Adrenal gland (tissue), 12 donors: ENCODE results near the gene SMPD1. TPM values are rescaled to one million over a fixed set of nuclear protein-coding genes. Genes with fewer than 3 reads are reported as not detected.

Source experiments
- DNase-seq, 7 donors: peaks; one replicate each; pipeline ENCODE4 v3.0.0-alpha.2; 2019 to 2020
- H3K27ac ChIP-seq, 5 donors: fragments of 200-600 bp; sonication (generic) in 4 of 5; 1 replicate in 3 of 5; 2 replicates in 2 of 5; pipeline versions ENCODE4 v1.5.1 to v1.8.0; 2016 to 2020; ENCODE audit warnings: mild to moderate bottlenecking in 1 of 5
- H3K27me3 ChIP-seq: fragments of 200-600 bp; 2 replicates; pipeline ENCODE4 v1.8.0; 2021
- H3K36me3 ChIP-seq, 2 donors: fragments of 200-600 bp; replicated peaks in 1 of 2; 1 replicate in 1 of 2; 2 replicates in 1 of 2; pipeline versions ENCODE4 v1.5.1 to v1.8.0; 2018 to 2022
- H3K4me1 ChIP-seq, 2 donors: fragments of 200-600 bp; replicated peaks in 1 of 2; 1 replicate in 1 of 2; 2 replicates in 1 of 2; pipeline versions ENCODE4 v1.5.1 to v1.8.0; 2018 to 2021
- H3K4me3 ChIP-seq, 4 donors: fragments of 200-600 bp; sonication (generic) in 3 of 4; one replicate each; pipeline ENCODE4 v1.5.1; 2016 to 2018
- H3K9me3 ChIP-seq, 3 donors: fragments of 200-600 bp; sonication (generic) in 1 of 3; replicated peaks in 1 of 3; 1 replicate in 2 of 3; 2 replicates in 1 of 3; pipeline versions ENCODE4 v1.5.1 to v1.8.0; 2016 to 2021
- CTCF ChIP-seq, 6 experiments: fragments of 450-650 bp in 4 of 6; fragments of 200-600 bp in 2 of 6; sonication (generic) in 1 of 6; IDR thresholded peaks; 1 replicate in 5 of 6; 2 replicates in 1 of 6; pipeline versions ENCODE4 v1.5.1 to v1.8.0; 2016 to 2021; ENCODE audit warnings: antibody characterized with exemption in 6 of 6, mild to moderate bottlenecking in 2 of 6, moderate library complexity in 1 of 6
- POLR2A ChIP-seq, 2 donors: fragments of 450-650 bp; IDR thresholded peaks; one replicate each; pipeline ENCODE4 v1.6.1; 2017; ENCODE audit warnings: antibody characterized with exemption in 2 of 2, mild to moderate bottlenecking in 2 of 2, moderate library complexity in 1 of 2
- WGBS, 4 donors: extraction: QIAGEN DNeasy Blood & Tissue Kit in 2 of 4; methylation state at CpG; one replicate each; pipeline versions ENCODE4 v1.1.5 to v1.1.7; 2013 to 2017; 5-methylcytosine and 5-hydroxymethylcytosine counted together
- intact Hi-C, 2 donors: fragments of 100-400 bp; cut with DNase I; formaldehyde crosslinking; loops; one replicate each; pipeline versions ENCODE4 v1.14.1 to v1.15.0; 2022 to 2023
- polyA plus RNA-seq, 3 donors: library from polyadenylated mRNA; stranded (reverse); fragments of 200-250 nt in 2 of 3; fragments of 350-450 nt in 1 of 3; fragmentation: Illumina TruSeq in 1 of 3; extraction: RNeasy Lipid Tissue Mini Kit (QIAGEN cat#74804) in 1 of 3; gene quantifications; one replicate each; pipeline ENCODE4 v1.2.3, GENCODE V29; 2013 to 2014
- total RNA-seq, 9 donors: library from RNA; depleted of rRNA in 4 of 9; stranded (reverse); fragments of >200 nt in 4 of 9; fragments of 120-200 nt in 1 of 9; fragmentation: NEBNext Ultra II Directional in 1 of 9; extraction: Animal tissue kit (Norgen Biotek cat#: 25700) in 1 of 9; gene quantifications; one replicate each; pipeline versions ENCODE4 v1.1.0 to v1.2.4, GENCODE V29; 2013 to 2023
- donor health status: healthy with polysubstance abuse.
- donor health status: Bipolar disorder and iron deficiency.
- donor health status: DM: yes; HTN: yes; CAD: no.
- donor health status: DM: no; HTN: no; CAD: no.
- donor health status: DM: no; HTN: no; CAD: no.
- donor health status: DM: yes; HTN: yes; CAD: no.

The SMPD1 gene
- total and polyA plus RNA-seq, 12 donors = 35.8 to 85.0 (median 64.9) TPM

GRCh38 chr11:6356503-6357055 is 33.7 kb upstream of the SMPD1 start:
- H3K27ac ChIP-seq = peak overlapping the region in 1 of 5 donors; percentile 29
- intact Hi-C loops = loop anchor here in 1 of 2 donors (10.0 kb wide), 1 partner anchor 332 kb away; no protein-coding TSS in a partner anchor
- DNase-seq = no peak

GRCh38 chr11:6357222-6357621 is 33.1 kb upstream of the SMPD1 start:
- Histone ChIP-seq H3K27me3 (no peaks in the 10 kb centered on the region), H3K27ac (peak overlapping the region in 1 of 5 donors; percentile 29)
- intact Hi-C loops = loop anchor here in 1 of 2 donors (10.0 kb wide), 1 partner anchor 332 kb away; no protein-coding TSS in a partner anchor

More at GRCh38 chr11:6356503-6357055, 33.7 kb upstream of the SMPD1 start:
- H3K4me1 ChIP-seq = peaks cover 0 to 9% of the 10 kb centered on the region in 2 donors
- H3K9me3 ChIP-seq = no peaks in the 10 kb centered on the region
- no peaks in the 10 kb centered on the region for H3K36me3 ChIP-seq
- TF ChIP-seq CTCF (IDR thresholded peaks at IDR 0.05) = no peak
- TF ChIP-seq POLR2A (IDR thresholded peaks at IDR 0.05) = no peak
- no peaks in the 10 kb centered on the region for H3K27me3 ChIP-seq
- H3K4me3 ChIP-seq = no peak overlapping the region
- 53 to 72% (median 62%) methylated on average over 4 of the region's 4 CpGs for WGBS, 4 donors

GRCh38 chr11:6360183-6360582 is 30.1 kb upstream of the SMPD1 start:
- intact Hi-C loops = no loop called here
- TF ChIP-seq POLR2A (IDR thresholded peaks at IDR 0.05) (no peak), CTCF (IDR thresholded peaks at IDR 0.05) (no peak)
- peak in 1 of 7 donors; percentile 18 for DNase-seq
- Histone ChIP-seq H3K4me1 (peaks cover 0 to 9% of the 10 kb centered on the region in 2 donors), H3K27ac (no peak overlapping the region), H3K4me3 (no peak overlapping the region), H3K27me3 (no peaks in the 10 kb centered on the region), H3K36me3 (no peaks in the 10 kb centered on the region), H3K9me3 (no peaks in the 10 kb centered on the region)
- 27 to 32% (median 31%) methylated on average over 3 of the region's 3 CpGs for WGBS, 4 donors

More at GRCh38 chr11:6357222-6357621, 33.1 kb upstream of the SMPD1 start:
- H3K4me3 ChIP-seq = no peak overlapping the region
- peaks cover 0 to 9% of the 10 kb centered on the region in 2 donors for H3K4me1 ChIP-seq
- TF ChIP-seq POLR2A (IDR thresholded peaks at IDR 0.05) = no peak
- no peak for TF ChIP-seq CTCF (IDR thresholded peaks at IDR 0.05)
- WGBS, 4 donors = 26 to 47% (median 40%) methylated on average over 9 of the region's 9 CpGs
- no peaks in the 10 kb centered on the region for H3K9me3 ChIP-seq
- peak in 6 of 7 donors; percentile 39 to 79 (median 56) for DNase-seq
- no peaks in the 10 kb centered on the region for H3K36me3 ChIP-seq

GRCh38 chr11:6362185-6362872 is 27.9 kb upstream of the SMPD1 start:
- intact Hi-C loops = no loop called here
- Histone ChIP-seq H3K4me1 (no peaks in the 10 kb centered on the region), H3K36me3 (no peaks in the 10 kb centered on the region), H3K27me3 (no peaks in the 10 kb centered on the region), H3K27ac (no peak overlapping the region), H3K9me3 (no peaks in the 10 kb centered on the region), H3K4me3 (no peak overlapping the region)
- no peak for DNase-seq
- 61 to 74% (median 64%) methylated on average over 4 to 5 of the region's 5 CpGs for WGBS, 4 donors
- TF ChIP-seq POLR2A (IDR thresholded peaks at IDR 0.05) (no peak), CTCF (IDR thresholded peaks at IDR 0.05) (no peak)
